MM.1S (cell line): ENCODE data around the gene GRK1.

Experiments
- CTCF ChIP-seq: fragments of 300-600 bp; sonication (generic); IDR thresholded peaks from 2 replicates; pipeline ENCODE4 v1.5.1; 2016; ENCODE audit warnings: antibody characterized with exemption, low read length, mixed read lengths
- EZH2 ChIP-seq: fragments of 300-600 bp; sonication (generic); optimal IDR thresholded peaks from 2 replicates; pipeline ENCODE3; 2017; ENCODE audit warnings: low read depth, mild to moderate bottlenecking, antibody characterized with exemption, low read length, mixed read lengths
- EZH2phosphoT487 ChIP-seq: fragments of 300-600 bp; sonication (generic); IDR thresholded peaks from 2 replicates; pipeline ENCODE4 v1.6.1; 2018; ENCODE audit warnings: antibody characterized with exemption, low read length

- no peak for TF ChIP-seq CTCF
- no peak for TF ChIP-seq EZH2
- no peak for TF ChIP-seq EZH2phosphoT487
These were observed 18.8 kb upstream of the GRK1 start for GRCh38 chr13:113648216-113648610.
